Measurements from ENCODE around the gene MLF2.
"Not testable (repeated sequence)": the region's sequence is repeated elsewhere in the genome, so short reads cannot be mapped to it uniquely, and the experiment has no call there.

The MLF2 gene

GRCh38 chr12:6734506-6735387, 18.2 kb downstream of the MLF2 start:
- DNase-seq (ENCODE audit: low read depth) = no peak

GRCh38 chr12:6730169-6730568, 22.8 kb downstream of the MLF2 start:
- DNase-seq (ENCODE audit: low read depth) = no peak

GRCh38 chr12:6729186-6729585, 23.8 kb downstream of the MLF2 start:
- DNase-seq (ENCODE audit: low read depth) = no peak

GRCh38 chr12:6725350-6725749, 27.6 kb downstream of the MLF2 start:
- no peak for DNase-seq (ENCODE audit: low read depth)

- peak; percentile 26 for DNase-seq (ENCODE audit: low read depth)
These were observed 28.5 kb downstream of the MLF2 start for GRCh38 chr12:6724409-6724797.

GRCh38 chr12:6723607-6724408, 29.1 kb downstream of the MLF2 start, which contains the start of gene COPS7A:
Gene COPS7A, plus strand, starts transcription at chr12:6724046. Its CDS starts 611 bp downstream, at chr12:6724657.
- DNase-seq (ENCODE audit: low read depth) = peak; percentile 94

- no peak for DNase-seq (ENCODE audit: low read depth)
These were observed 30.1 kb downstream of the MLF2 start for GRCh38 chr12:6722863-6723262.

GRCh38 chr12:6716874-6717437, 36.0 kb downstream of the MLF2 start:
- no peak for DNase-seq (ENCODE audit: low read depth)

- DNase-seq (ENCODE audit: low read depth) = not testable (repeated sequence)
These were observed 36.7 kb downstream of the MLF2 start for GRCh38 chr12:6716031-6716873.

- no peak for DNase-seq (ENCODE audit: low read depth)
These were observed 44.0 kb downstream of the MLF2 start for GRCh38 chr12:6708960-6709394.

GRCh38 chr12:6708351-6708750, 44.6 kb downstream of the MLF2 start:
- not testable (repeated sequence) for DNase-seq (ENCODE audit: low read depth)

GRCh38 chr12:6703631-6704030, 49.3 kb downstream of the MLF2 start:
- no peak for DNase-seq (ENCODE audit: low read depth)

- no peak for DNase-seq (ENCODE audit: low read depth)
These were observed 51.7 kb downstream of the MLF2 start for GRCh38 chr12:6701078-6701768.

- DNase-seq (ENCODE audit: low read depth) = peak; percentile 42
These were observed 52.3 kb downstream of the MLF2 start, which contains the start of gene PIANP for GRCh38 chr12:6700646-6701051. Gene PIANP, minus strand, starts transcription at chr12:6700815. Its CDS starts 2,754 bp downstream, at chr12:6698061.

- no peak for DNase-seq (ENCODE audit: low read depth)
These were observed 52.8 kb downstream of the MLF2 start for GRCh38 chr12:6699989-6700645.

- no peak for DNase-seq (ENCODE audit: low read depth)
These were observed 53.5 kb downstream of the MLF2 start for GRCh38 chr12:6699259-6699988.

GRCh38 chr12:6698352-6699046, 54.4 kb downstream of the MLF2 start:
- DNase-seq (ENCODE audit: low read depth) = no peak

Data from activated T-cell treated with anti-CD3 and anti-CD28 coated beads for 48 hours (primary cell).